HG03520 (cell line): ENCODE data around the gene FARP2.

Experiments used
- ATAC-seq: cut with Tn5 transposase; IDR thresholded peaks from one replicate; pipeline ENCODE4 v1.9.1; 2021; ENCODE audit warnings: mild to moderate bottlenecking, moderate library complexity; ENCODE audit not compliant: unreplicated experiment

Gene FARP2

DNA sequence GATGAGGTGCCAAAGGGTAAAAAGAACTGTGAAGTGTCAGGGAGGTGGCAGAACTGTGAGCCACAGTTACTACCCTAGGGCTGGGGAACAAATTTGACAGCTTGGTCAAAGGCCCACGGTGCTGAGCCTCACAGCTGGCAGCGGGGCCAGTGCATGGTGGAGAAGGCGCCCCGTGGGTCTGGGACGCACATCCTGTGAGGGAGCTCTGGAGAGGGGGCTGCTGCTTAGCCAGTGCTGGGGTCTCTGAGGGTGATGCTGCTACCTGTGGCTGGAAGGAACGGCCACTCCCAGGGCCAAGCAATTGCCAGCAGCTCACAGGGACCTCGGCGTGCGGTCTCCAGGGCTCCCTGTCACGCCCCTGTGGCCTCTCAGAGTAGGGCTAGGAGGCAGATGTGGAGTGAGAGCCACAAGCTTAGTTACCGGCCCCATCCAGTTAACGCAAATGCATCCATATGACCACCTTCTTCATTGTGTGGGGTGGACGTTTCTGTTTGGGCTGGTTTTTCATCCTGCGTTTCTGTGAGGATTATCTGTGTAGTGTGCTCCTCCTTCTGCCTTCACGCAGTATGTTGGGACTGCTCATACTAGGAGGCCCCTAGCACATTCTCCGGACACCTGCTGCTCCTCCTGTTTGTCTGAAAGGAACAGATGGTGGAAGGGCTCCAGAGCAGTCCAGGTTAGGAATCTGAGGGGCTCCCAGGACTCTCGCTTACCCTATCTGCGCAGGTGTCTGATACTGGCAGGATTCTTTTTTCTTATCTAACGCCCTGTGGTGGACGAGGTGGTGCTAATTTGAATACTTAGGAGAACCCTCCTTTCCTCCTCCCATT, 126.3 kb downstream of the FARP2 start:
- no peak for ATAC-seq

DNA sequence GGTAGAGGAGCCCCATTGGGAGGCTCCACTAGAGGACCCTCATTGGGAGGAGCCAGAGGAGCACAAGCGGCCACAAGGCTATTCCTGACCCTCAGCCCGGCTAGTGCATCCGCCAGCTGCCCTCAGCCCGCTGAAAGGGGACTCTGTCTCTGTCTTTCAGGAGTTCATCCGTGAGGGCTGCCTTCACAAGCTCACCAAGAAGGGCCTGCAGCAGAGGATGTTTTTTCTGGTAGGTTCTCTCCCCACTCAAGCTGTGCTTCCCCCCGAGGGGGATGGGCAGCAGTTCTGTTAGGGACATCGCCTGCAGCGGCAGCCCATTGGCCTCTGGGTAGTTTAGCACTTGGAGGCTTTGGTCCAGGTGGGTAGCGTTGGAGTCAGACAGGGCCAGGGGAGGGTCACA, 127.2 kb downstream of the FARP2 start:
- ATAC-seq: no peak

DNA sequence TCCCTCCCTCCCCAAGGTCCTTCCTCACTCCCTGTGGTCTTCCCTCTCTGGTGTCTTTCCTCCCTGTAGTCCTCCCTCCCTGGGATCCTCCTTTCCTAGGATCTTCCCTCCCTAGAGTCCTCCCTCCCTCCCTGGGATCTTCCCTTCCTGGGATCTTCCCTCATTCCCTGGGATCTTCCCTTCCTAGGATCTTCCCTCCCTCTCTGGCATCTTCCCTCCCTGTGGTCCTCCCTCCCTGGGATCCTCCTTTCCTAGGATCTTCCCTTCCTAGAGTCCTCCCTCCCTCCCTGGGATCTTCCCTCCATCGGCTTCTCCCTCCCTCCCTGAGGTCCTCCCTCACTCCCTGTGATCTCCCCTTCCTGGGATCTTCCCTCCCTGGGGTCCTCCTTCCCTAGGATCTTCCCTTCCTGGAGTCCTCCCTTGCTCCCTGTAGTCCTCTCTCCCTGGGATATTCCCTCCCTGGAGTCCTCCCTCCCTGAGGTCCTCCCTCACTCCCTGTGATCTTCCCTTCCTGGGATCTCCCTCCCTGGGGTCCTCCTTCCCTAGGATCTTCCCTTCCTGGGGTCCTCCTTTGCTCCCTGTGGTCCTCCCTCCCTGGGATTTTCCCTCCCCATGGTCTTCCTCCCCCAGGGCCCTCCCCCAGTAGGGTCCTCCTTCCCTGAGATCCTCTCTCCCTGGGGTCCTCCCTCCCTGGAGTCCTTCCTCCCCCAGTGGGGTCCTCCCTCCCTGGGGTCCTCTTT, 129.3 kb downstream of the FARP2 start:
- ATAC-seq: no peak

DNA sequence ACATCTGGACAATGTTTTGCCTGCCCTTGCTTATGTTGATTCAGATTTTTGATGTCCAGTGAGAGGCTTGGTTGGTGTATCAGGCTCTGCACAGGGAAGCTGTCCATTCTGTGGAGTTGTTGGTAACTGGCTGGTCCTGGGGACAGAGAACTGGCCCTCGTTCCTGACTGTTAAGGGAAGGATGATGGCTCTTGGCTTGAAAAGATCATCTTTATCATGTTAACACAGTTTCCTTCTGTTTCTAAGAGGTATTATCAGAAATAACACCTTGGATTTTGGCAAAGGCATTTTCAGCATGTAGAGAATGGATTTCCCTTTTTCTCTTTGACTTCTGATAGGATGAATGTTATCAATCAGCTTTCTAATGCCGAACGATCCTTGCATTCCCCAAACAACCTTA, 133.0 kb downstream of the FARP2 start:
- no peak for ATAC-seq

DNA sequence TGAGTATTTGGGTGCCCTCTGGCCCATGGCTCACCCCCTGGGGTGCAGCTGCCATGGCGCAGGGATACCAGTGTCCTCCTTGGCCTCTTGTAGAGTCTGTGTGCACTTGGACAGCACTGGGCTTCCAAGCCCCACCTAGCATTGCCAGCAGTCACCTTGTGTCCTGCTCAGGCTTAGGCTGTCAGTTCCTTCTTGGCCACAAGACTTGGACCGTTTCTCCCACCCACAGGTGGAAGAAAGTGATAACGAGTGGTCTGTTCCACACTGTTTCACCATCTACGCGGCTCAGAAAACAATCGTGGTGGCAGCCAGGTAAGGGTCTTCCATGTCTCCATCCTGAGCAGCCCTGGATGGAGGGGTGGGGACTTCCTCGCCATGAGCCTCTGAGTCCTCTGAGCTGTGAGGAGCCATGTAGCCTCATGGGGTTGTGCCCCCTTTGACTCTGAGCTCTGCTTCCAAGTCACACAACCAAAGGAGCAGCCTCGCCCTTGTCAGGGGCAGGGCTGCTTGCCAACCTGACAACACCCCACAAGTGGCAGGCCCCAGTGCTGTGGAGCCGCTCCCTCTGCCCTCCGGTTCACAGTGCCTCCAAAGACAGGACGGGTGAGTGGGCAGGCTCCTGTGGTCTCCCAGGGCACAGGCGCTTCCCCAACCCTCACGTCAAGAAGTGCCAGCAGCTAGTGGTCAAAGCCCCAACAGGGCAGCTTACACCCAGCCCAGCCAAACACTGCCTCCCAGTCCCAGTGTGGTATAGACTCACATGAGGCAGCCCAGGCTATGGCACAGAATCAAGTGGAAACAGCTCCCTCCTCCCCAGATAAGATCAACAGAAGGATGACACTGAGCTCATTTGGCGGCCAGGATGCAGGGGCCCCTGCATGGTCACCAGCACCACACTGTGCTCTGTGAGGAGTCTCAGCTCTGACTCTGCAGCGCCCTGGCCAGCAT, 133.9 kb downstream of the FARP2 start:
- ATAC-seq: no peak

DNA sequence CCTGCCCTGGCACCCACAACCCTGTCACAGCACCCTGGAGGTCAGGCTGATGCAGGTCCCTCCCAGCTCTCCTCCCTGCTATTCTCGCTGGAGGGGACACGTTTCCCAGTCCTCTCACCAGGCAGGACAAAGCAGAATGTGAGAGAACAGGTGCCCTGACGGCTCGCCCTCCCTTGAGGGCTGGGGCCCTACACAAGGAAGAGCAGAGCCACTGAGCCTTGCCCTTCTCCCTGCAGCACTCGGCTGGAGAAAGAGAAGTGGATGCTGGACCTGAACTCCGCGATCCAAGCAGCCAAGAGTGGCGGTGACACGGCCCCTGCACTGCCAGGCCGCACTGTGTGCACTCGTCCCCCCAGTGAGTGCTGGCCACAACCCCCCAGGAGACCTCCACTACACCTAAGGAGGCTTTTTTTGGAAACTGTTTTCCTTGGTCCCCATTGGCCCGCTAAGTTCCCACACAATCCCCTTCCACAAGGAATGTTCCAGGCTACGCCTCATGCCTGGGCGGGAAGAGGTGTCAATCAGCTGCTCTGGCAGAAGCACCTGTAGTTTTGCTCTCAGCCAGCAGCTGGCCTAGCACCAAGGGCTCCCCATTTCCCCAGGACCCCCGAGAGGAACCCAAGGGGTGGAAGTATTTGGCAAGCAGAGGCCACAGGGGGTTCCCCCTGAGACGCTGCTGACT, 134.9 kb downstream of the FARP2 start:
- ATAC-seq: no peak

DNA sequence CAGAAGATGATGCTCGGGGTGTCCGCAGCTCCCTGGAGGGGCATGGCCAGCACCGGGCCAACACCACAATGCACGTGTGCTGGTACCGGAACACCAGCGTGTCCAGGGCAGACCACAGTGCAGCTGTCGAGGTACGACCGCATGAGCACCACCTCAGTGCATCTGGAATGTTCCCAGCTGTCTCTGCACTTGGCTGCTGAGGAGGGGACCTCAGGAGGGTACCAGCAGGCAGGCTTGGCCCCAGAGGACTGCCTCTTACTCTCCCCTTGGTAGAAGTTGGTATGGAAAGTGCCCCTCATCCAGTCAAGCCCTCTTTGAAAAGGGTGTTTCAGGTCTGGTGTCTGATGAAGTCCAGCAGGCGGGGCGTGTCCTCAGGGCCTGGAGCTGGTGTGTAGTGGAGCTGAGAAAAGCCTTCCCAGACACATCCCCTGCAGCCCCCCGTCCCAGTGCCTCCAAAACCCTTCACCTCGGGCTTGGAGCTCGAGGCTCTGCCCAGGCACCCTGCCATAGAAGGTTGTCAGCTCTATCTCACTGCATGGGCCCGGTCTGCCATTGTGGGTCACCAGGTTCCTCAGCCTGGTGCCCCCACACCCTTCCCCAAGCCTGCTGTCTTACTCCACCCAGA, 135.6 kb downstream of the FARP2 start:
- ATAC-seq: no peak

DNA sequence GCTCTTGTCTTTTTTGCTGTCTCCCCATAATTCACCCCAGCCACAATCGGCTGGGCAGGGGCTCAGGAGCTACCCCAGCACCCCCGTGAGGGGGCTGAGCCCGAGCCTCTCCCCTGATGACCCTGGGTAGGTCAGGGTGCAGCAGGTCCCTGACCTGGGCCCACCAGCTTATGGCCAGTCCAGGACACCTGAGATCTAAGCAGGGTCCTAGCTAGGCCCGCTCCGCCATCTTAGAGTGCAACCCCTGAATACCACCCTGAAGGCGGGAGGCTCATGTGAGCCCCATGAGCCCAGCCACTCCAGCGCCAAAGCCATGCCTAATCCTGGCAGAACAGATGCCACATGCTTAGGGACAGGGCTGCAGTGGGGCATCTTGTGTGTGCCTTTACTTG, 136.1 kb downstream of the FARP2 start:
- no peak for ATAC-seq

DNA sequence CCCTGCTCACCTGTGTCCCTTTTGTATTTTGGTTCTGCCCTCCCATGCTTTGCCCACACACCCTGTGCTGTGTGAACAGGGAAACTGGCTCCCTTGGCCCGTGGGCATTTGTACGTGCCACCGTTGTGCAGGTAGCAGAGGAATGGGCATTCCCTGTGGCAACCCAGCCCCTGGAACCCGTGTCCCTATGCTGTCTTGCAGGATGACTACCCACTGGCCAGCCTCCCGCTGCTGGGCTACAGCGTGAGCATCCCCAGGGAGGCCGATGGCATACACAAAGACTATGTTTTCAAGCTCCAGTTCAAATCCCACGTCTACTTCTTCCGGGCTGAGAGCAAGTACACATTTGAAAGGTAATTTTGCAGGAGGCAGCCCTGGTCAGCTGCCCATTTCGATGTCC, 137.0 kb downstream of the FARP2 start:
- ATAC-seq: no peak

DNA sequence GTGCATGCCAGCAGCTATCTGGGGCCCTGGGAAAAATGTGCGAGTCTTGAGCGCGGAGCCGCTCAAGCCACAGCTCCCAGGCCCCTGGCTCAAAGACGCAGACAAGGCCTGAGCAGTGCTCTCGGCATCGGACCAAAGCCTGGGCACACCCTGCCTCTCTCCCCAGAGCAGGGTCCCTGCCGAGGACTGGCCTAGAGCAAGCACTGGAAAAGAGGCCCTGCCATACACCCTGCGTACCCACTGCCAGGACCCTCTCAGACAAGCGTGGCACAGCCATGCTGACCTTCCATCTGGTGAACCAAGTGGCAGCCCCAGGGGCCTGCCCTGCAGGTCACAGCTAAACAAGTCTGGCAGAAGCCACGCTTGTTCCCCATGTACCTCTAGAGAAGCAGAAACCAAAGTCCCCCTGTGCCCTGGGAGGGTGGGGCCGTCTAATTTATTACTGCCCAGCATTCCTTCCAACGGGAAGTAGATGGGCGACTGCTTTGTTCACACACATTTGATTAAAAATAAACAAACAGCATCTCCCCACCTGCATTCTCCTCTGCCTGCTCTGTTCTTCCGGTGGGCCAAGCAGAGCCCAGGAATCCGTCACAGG, 138.3 kb downstream of the FARP2 start:
- no peak for ATAC-seq

DNA sequence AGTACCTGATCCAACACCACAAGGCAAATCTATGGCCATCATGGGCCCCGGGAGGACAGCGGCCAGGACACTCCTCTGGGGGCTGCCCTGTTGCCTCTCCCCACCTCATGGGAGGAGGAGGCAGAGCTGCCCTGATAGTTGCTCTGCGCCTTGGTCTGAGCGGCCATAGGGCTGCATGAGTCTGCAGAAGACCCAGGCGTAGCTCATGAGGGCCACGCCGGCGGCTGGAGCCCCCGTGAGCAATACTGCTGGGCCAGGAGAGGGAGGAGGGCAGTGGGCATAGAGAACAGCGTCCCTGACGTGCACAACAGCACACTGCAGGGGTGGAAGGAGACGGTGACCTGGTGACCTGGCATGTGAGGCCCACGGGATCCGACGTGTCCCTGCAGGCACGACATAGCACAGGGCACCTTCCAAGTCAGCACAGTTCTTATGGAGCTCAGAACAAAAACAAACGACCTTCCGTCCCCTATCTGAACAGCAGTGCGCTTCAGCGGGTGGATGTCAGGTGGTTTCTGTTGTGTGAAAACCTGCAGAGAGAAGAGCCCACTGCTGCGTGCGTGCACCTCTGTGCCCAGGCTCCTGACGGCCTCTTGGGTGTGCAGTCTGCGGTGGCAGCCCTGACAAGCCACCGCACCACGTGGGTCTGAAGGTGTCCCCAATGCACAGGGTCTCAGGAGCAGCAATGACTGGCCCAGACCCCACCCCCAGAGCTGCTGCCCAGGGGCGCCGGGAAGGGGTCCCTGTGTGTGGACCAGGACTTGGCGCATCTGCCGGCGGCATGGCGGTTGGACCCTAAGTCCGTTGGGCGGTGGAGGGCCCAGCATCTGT, 139.3 kb downstream of the FARP2 start:
- ATAC-seq: no peak

DNA sequence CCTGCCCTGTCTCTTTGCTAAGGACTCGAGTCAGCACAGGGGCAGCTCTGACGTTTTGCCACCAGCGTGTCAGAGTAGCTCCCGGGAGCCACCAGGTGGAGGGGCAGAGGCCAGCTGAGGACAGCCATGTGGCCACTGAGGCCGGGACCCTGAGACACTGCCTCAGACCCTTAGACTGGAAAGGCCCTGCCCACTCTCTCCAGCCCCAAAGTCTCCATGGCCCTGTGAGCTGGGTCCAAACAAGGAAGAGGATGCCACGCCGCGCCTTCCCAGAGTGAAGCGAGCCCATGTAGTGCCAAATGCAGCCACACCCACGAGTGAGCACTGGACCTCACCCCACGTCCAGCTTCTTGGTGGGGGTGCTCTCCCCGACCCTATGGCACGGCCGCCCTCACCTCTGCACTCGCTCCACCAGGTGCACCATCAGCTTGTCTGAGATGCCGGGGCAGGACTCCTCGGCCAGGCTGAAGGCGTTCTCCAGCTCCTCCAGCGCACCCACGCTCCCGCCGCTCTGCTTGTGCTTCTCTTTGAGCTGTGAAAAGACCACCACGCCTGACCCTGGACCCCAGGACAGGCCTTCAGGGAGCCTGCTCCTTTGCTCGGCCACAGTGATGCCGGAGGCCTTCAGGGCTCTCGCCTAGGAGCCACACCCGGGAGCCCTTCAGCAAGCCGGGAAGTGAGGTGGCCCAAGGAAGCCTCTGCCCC, 140.1 kb downstream of the FARP2 start:
- no peak for ATAC-seq

DNA sequence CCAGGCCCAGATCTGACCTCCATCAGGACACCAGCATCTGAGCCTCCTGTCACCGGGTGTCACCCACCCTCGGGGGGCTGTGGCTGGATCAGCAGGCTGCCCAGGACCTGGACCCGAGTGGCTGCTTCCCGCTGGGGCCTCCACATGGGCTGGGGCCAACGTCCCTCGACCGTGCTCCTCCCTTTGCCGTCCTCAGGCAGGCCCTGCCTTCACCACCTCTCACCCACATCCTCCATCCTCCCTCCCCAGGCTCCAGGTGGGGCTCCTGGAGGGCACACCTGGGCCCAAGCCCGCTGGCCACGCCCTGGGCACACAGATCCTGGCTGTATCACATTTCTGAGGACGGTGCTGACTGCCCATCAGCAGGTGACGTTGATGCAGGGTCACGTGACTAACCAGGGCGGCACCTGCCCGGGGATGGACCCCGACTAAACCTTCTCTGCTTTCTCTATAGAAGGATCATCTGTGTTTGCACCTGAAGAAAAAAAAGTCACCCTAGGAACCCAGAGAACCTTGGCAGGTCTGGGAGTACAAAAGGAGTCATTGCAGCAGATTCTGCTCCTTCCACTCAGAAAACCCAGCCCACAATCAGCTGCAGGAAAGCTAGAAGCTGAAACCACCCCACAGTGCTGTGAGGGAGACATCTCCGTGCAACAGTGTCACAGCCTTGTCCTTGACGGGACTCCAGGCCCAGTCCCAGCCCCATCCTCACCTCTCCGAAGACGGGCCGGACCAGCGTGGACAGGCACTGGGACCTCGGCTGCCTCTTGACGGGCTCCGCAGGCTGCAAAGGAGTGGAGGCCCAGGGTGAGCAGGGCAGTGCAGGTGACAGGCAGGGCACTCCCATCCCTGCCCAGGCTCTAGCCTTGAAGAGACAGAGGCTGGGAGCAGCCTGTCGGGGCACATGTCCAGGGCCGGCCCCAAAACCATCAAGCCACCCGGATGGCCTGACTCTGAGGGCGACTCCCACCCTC, 141.1 kb downstream of the FARP2 start:
- no peak for ATAC-seq

DNA sequence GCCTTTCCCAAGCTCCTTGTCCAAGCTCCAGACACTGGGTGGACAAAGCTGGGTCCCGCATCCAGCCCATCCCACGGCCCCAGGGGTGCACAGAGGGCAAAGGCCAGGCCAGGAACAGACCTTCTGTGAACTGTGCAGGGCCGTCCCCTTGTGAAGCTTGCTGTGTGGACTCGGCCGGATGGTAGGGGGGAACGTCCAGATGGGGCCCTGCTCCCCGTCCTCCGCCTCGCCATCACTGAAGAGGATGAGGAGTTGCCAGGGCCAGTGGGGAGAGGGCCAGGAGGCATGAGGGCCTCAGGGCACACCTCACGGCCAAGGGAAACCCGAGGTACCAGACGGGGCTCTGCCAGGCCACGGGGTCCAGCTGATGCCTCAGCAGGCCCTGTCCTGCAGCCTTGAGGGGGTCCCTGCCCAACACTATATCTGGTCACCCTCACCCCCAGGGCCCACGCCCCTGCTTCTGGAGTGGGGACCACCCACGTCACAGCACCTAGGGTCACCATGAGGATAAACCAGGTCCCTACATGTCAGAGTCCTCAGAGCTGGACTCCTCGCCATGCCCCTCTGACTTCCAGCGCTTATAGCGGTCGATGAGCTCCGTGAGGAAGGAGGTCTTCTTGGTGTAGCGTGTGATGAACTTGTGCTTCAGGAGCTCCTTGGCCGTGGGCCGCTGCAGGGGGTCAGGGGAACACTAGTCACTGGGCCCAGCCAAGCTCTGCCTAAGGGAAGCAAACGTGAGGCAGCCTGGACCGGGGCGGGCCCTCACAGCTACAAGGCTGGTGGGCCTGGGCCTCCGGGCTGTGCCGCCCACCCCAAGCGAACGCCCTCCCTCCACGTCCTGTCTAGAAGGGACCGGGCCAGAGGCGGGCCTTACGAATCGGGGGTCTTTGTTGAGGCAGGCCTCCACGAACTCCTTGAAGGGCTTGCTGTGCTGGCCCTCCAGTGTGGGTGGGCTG, 142.3 kb downstream of the FARP2 start:
- ATAC-seq: no peak

DNA sequence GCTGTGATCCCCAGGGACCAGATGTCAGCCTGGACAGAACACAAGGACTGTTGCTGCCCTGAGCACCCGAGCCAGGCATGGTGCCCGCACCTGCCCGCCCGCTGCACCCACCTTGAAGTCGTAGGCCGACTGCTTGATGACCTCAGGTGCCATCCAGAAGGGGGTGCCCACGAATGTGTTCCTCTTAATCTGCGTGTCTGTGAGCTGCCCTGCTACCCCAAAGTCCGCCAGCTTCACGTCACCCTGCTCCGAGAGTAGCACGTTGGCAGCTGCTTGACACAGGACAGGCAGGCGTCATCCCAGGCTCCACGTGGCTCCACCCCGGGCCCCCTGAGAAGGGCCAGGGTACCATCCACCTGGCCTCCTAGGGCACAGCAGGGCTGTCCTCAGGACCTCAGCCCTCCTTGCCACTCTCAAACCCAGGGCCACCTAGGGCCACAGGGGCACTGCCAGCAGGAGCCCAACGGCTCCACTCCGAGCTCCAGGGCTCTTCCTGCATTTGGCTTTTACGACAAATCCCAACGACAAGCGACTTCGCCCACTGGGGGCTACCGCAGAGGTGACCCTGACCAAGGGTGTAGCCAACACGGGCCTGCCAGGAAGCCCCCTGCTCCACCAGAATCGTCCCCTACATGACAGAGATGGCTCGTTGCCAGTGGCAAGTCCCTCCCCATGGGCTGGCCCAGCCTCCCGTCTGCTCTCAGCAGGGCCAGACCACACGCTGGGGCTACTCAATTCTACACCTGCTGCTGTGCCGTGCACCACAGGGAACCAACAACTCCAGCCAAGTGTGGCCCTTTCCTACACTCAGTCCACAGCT, 143.3 kb downstream of the FARP2 start:
- ATAC-seq: no peak
